Mesenchymal stem cell (in vitro differentiated cells and primary cell): Measurements from ENCODE around the gene CFAP410.

Source experiments
- DNase-seq: peaks from one replicate; pipeline ENCODE4 v3.0.0-alpha.2; 2013
- H2AFZ ChIP-seq: one replicate; pipeline ENCODE4 v1.6.1; 2013; ENCODE audit warnings: low read depth, mild to moderate bottlenecking, control low read depth, inconsistent platforms, low read length, moderate library complexity
- H2AK5ac ChIP-seq: 2 replicates; pipeline ENCODE4 v1.6.1; 2013; ENCODE audit warnings: low read length, moderate library complexity, mild to moderate bottlenecking, inconsistent platforms; ENCODE audit not compliant: severe bottlenecking
- H2BK120ac ChIP-seq: one replicate; pipeline ENCODE4 v1.6.1; 2013; ENCODE audit warnings: low read depth, mild to moderate bottlenecking, inconsistent platforms, low read length, moderate library complexity
- H2BK12ac ChIP-seq, 2 experiments: one replicate each; pipeline ENCODE4 v1.6.1; 2013; ENCODE audit warnings: inconsistent platforms in 2 of 2, low read length in 2 of 2, mild to moderate bottlenecking in 2 of 2, moderate library complexity in 2 of 2, control low read depth in 1 of 2
- H2BK15ac ChIP-seq: one replicate; pipeline ENCODE4 v1.6.1; 2013; ENCODE audit warnings: mild to moderate bottlenecking, low read depth, inconsistent platforms; ENCODE audit not compliant: poor library complexity, severe bottlenecking
- H2BK5ac ChIP-seq: 2 replicates; pipeline ENCODE4 v1.6.1; 2013; ENCODE audit warnings: low read depth, mild to moderate bottlenecking, low read length, control low read depth, inconsistent platforms; ENCODE audit not compliant: poor library complexity, severe bottlenecking
- H3K14ac ChIP-seq, 2 experiments: one replicate each; pipeline ENCODE4 v1.6.1; 2013; ENCODE audit warnings: inconsistent platforms in 2 of 2, low read length in 2 of 2, control low read depth in 1 of 2, mild to moderate bottlenecking in 1 of 2, moderate library complexity in 1 of 2
- H3K18ac ChIP-seq, 2 experiments: one replicate each; pipeline ENCODE4 v1.6.1; 2013; ENCODE audit warnings: inconsistent platforms in 2 of 2, low read length in 2 of 2, control low read depth in 1 of 2, low read depth in 1 of 2, mild to moderate bottlenecking in 1 of 2
- H3K23ac ChIP-seq, 2 experiments: one replicate each; pipeline ENCODE4 v1.6.1; 2013; ENCODE audit warnings: inconsistent platforms in 2 of 2, low read length in 2 of 2, mild to moderate bottlenecking in 2 of 2, moderate library complexity in 2 of 2, control low read depth in 1 of 2
- H3K27ac ChIP-seq: 2 replicates; pipeline ENCODE4 v1.5.1; 2013; ENCODE audit warnings: mild to moderate bottlenecking, moderate library complexity, low read length, control low read depth, inconsistent platforms; ENCODE audit not compliant: poor library complexity, severe bottlenecking
- H3K27me3 ChIP-seq, 2 experiments: 2 replicates each; pipeline versions ENCODE4 v1.6.1 to v1.7.0; 2013; ENCODE audit warnings: low read length in 2 of 2, mild to moderate bottlenecking in 2 of 2, moderate library complexity in 2 of 2, control low read depth in 1 of 2, inconsistent platforms in 1 of 2; ENCODE audit not compliant: control insufficient read depth in 1 of 2, insufficient read depth in 1 of 2
- H3K36me3 ChIP-seq, 2 experiments: 2 replicates each; pipeline versions ENCODE4 v1.6.1 to v1.7.0; 2013; ENCODE audit warnings: low read length in 2 of 2, control low read depth in 1 of 2, inconsistent platforms in 1 of 2, low read depth in 1 of 2, mild to moderate bottlenecking in 1 of 2; ENCODE audit not compliant: insufficient read depth in 2 of 2, control insufficient read depth in 1 of 2
- H3K4ac ChIP-seq, 2 experiments: one replicate each; pipeline ENCODE4 v1.6.1; 2013; ENCODE audit warnings: inconsistent platforms in 2 of 2, low read length in 2 of 2, mild to moderate bottlenecking in 2 of 2, moderate library complexity in 2 of 2, control low read depth in 1 of 2, low read depth in 1 of 2
- H3K4me1 ChIP-seq: 2 replicates; pipeline ENCODE4 v1.6.1; 2013; ENCODE audit warnings: low read depth, low read length, control low read depth; ENCODE audit not compliant: control insufficient read depth, insufficient read depth
- H3K4me2 ChIP-seq: 2 replicates; pipeline ENCODE4 v1.6.1; 2013; ENCODE audit warnings: low read length, mild to moderate bottlenecking, inconsistent platforms; ENCODE audit not compliant: poor library complexity, severe bottlenecking
- H3K4me3 ChIP-seq, 2 experiments: 2 replicates each; pipeline versions ENCODE4 v1.5.1 to v1.7.0; 2013; ENCODE audit warnings: low read length in 2 of 2, mild to moderate bottlenecking in 2 of 2, control low read depth in 1 of 2, low read depth in 1 of 2; ENCODE audit not compliant: insufficient read depth in 1 of 2
- H3K79me1 ChIP-seq: replicated peaks from 2 replicates; pipeline ENCODE4 v1.6.1; 2013; ENCODE audit warnings: mild to moderate bottlenecking, control low read depth, low read length, inconsistent platforms; ENCODE audit not compliant: poor library complexity, severe bottlenecking
- H3K9ac ChIP-seq: 2 replicates; pipeline ENCODE4 v1.7.0; 2013; ENCODE audit warnings: mild to moderate bottlenecking, low read length, moderate library complexity
- H3K9me3 ChIP-seq: 2 replicates; pipeline ENCODE4 v1.7.0; 2013; ENCODE audit warnings: mild to moderate bottlenecking, low read length; ENCODE audit not compliant: control insufficient read depth
- H4K8ac ChIP-seq: one replicate; pipeline ENCODE4 v1.6.1; 2013; ENCODE audit warnings: inconsistent platforms, mild to moderate bottlenecking, low read length, moderate library complexity
- H4K91ac ChIP-seq: one replicate; pipeline ENCODE4 v1.6.1; 2013; ENCODE audit warnings: mild to moderate bottlenecking, low read length, inconsistent platforms
- WGBS: methylation state at CpG from one replicate; pipeline ENCODE4 v1.1.7; 2013; ENCODE audit warnings: mixed read lengths; 5-methylcytosine and 5-hydroxymethylcytosine counted together

CFAP410 gene

DNA sequence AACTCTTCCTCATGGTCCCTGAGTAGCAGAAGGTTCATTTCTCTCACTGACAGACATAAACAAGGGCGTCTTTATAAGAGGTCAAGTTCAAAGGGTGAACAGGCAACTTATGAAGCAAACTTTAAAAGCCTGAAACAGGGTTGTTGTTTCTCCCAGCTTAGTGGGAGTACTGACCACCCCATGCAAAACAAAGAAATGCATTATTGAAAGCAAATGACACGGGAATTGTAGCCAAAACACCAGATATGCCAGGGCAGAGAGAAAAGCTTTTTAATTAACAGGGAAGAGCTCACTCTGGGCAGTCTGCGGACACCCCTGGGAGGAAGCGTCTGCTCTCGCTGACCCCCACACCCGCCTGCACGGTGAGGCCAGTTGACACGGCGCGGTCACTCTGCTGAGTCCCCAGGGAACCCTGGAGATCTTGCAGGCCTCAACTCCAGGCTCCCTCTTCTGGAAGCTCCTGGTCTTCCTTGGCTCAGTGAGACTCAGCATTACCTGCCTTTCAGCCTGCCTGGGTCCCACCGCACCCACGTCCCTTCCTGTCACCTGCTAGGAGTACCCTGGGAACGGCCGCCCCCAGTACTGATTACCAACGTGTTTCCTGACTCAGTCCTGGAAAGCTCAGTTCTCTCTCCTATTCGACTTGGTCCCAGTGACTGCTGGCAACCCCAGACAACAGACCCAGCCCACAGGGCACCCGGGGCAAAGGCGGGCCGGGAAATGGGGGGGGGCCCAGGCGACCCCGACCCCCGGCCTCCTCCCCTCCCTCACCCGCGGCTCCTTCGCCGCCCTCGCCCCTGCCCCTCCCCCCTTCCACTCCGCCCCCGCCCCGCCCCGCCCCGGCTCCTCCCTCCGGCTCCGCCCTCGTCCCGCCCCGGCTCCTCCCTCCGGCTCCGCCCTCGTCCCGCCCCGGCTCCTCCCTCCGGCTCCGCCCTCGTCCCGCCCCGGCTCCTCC lies 972 bp downstream of the CFAP410 start:
- peak; percentile 78 for DNase-seq
- Histone ChIP-seq H3K9ac (peak overlapping the region; percentile 79), H2BK15ac (no peak overlapping the region), H3K4me2 (peak overlapping the region; percentile 90), H3K18ac (peak overlapping the region in 1 of 2 experiments; percentile 92), H3K4ac (peak overlapping the region in 1 of 2 experiments; percentile 66), H4K91ac (no peak overlapping the region), H3K23ac (no peak overlapping the region), H3K9me3 (no peaks in the 10 kb centered on the region), H2BK5ac (no peak overlapping the region), H3K14ac (peak overlapping the region in 1 of 2 experiments; percentile 31), H4K8ac (peak overlapping the region; percentile 3), H3K27ac (no peak overlapping the region), H3K79me1 (peaks cover 4% of the 10 kb centered on the region), H3K4me3 (peak overlapping the region; percentile 62 to 80), H3K4me1 (peaks cover 4% of the 10 kb centered on the region), H3K27me3 (no peaks in the 10 kb centered on the region), H2BK12ac (peak overlapping the region in 1 of 2 experiments; percentile 93), H2AK5ac (no peak overlapping the region), H2BK120ac (no peak overlapping the region), H2AFZ (peak overlapping the region; percentile 92), H3K36me3 (peaks cover 22 to 24% of the 10 kb centered on the region in 2 experiments)
- WGBS, result 11% methylated on average over 15 of the region's 47 CpGs

DNA sequence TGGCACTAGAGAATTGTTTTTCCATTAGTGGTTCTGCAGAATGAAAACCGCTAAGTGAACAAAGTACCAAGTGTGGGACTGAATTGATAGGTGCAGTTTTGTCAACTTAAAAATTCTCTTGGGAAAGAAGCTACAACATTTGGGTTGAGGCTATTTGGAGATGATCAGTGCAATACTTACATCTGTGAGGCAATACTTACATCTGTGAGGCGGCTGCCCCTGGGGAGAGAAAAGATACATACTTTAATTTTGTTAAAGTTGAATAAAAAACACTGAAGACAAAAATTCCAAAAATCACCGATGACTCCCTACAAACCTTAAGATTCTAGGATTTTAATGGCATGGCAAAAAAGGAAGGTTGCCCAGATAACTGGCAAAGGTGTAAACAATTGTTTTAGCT lies 1.7 kb downstream of the CFAP410 start:
- Histone ChIP-seq H3K27ac (no peak overlapping the region), H3K4ac (no peak overlapping the region), H2BK15ac (no peak overlapping the region), H3K27me3 (no peaks in the 10 kb centered on the region), H3K23ac (no peak overlapping the region), H2BK12ac (no peak overlapping the region), H2BK120ac (no peak overlapping the region), H3K79me1 (peaks cover 4% of the 10 kb centered on the region), H4K8ac (no peak overlapping the region), H3K36me3 (peaks cover 22 to 31% of the 10 kb centered on the region in 2 experiments), H2AK5ac (no peak overlapping the region), H3K4me1 (peaks cover 4% of the 10 kb centered on the region), H2BK5ac (no peak overlapping the region), H3K9ac (peak overlapping the region; percentile 79), H3K4me2 (no peak overlapping the region), H4K91ac (no peak overlapping the region), H3K14ac (no peak overlapping the region), H3K18ac (no peak overlapping the region), H3K9me3 (no peaks in the 10 kb centered on the region), H2AFZ (no peak overlapping the region), H3K4me3 (no peak overlapping the region)
- 86% methylated on average over 1 of the region's 3 CpGs for WGBS
- DNase-seq, result no peak

- H3K4me3 ChIP-seq, result no peak overlapping the region
- no peak overlapping the region for H3K4ac ChIP-seq
- no peaks in the 10 kb centered on the region for H3K27me3 ChIP-seq
- H3K9me3 ChIP-seq, result no peaks in the 10 kb centered on the region
- H3K79me1 ChIP-seq, result peaks cover 4% of the 10 kb centered on the region
- H2BK5ac ChIP-seq, result no peak overlapping the region
- H3K4me2 ChIP-seq, result no peak overlapping the region
- H2AK5ac ChIP-seq, result no peak overlapping the region
- H2BK12ac ChIP-seq, result no peak overlapping the region
- H3K36me3 ChIP-seq, result peaks cover 26 to 44% of the 10 kb centered on the region in 2 experiments
- 92% methylated on average over 23 of the region's 24 CpGs for WGBS
- no peak for DNase-seq
- H3K9ac ChIP-seq, result no peak overlapping the region
- no peak overlapping the region for H2AFZ ChIP-seq
- no peak overlapping the region for H4K8ac ChIP-seq
- H3K14ac ChIP-seq, result no peak overlapping the region
- H4K91ac ChIP-seq, result no peak overlapping the region
- H3K27ac ChIP-seq, result no peak overlapping the region
- no peak overlapping the region for H3K18ac ChIP-seq
- H3K23ac ChIP-seq, result no peak overlapping the region
- no peak overlapping the region for H2BK120ac ChIP-seq
- peaks cover 6% of the 10 kb centered on the region for H3K4me1 ChIP-seq
- no peak overlapping the region for H2BK15ac ChIP-seq
Measured at GRCh38 chr21:44335266-44336059, 3.7 kb downstream of the CFAP410 start.
